ENCODE data around the gene CDH4. TPM values are rescaled to one million over a fixed set of nuclear protein-coding genes. Genes with fewer than 3 reads are reported as not detected.

Gene CDH4
- total RNA-seq, 1 experiment from 2014 or later, result 0.13 TPM

GRCh38 chr20:61929971-61930666 is 678.1 kb downstream of the CDH4 start:
- Histone ChIP-seq H3K4me1 (replicated peaks) (peaks cover 12% of the 10 kb centered on the region), H3K4me3 (no peak overlapping the region), H3K27ac (no peak overlapping the region), H3K27me3 (replicated peaks) (no peaks in the 10 kb centered on the region), H3K9me3 (replicated peaks) (no peaks in the 10 kb centered on the region), H3K36me3 (no peaks in the 10 kb centered on the region)
- no peak for DNase-seq (ENCODE audit: low read depth in 1 of 2, low spot score in 2 of 2)

- H3K27me3 ChIP-seq (replicated peaks), result no peaks in the 10 kb centered on the region
- H3K27ac ChIP-seq, result no peak overlapping the region
- peaks cover 4% of the 10 kb centered on the region for H3K4me1 ChIP-seq (replicated peaks)
- peak in 1 of 2 experiments; percentile 28 for DNase-seq (ENCODE audit: low read depth in 1 of 2, low spot score in 2 of 2)
- H3K4me3 ChIP-seq, result no peak overlapping the region
- H3K36me3 ChIP-seq, result no peaks in the 10 kb centered on the region
- no peaks in the 10 kb centered on the region for H3K9me3 ChIP-seq (replicated peaks)
These were observed 678.9 kb downstream of the CDH4 start for GRCh38 chr20:61930776-61931475.

GRCh38 chr20:61931476-61932198 is 679.6 kb downstream of the CDH4 start:
- Histone ChIP-seq H3K4me1 (replicated peaks) (no peaks in the 10 kb centered on the region), H3K9me3 (replicated peaks) (no peaks in the 10 kb centered on the region), H3K4me3 (no peak overlapping the region), H3K36me3 (no peaks in the 10 kb centered on the region), H3K27me3 (replicated peaks) (no peaks in the 10 kb centered on the region), H3K27ac (no peak overlapping the region)
- peak in 1 of 2 experiments; percentile 27 for DNase-seq (ENCODE audit: low read depth in 1 of 2, low spot score in 2 of 2)

- H3K36me3 ChIP-seq, result no peaks in the 10 kb centered on the region
- H3K27me3 ChIP-seq (replicated peaks), result no peaks in the 10 kb centered on the region
- peak in 1 of 2 experiments; percentile 30 for DNase-seq (ENCODE audit: low read depth in 1 of 2, low spot score in 2 of 2)
- H3K27ac ChIP-seq, result no peak overlapping the region
- H3K4me1 ChIP-seq (replicated peaks), result no peaks in the 10 kb centered on the region
- H3K4me3 ChIP-seq, result no peak overlapping the region
- H3K9me3 ChIP-seq (replicated peaks), result no peaks in the 10 kb centered on the region
These were observed 680.1 kb downstream of the CDH4 start for GRCh38 chr20:61932199-61932592.

GRCh38 chr20:61932711-61933480 is 680.8 kb downstream of the CDH4 start:
- Histone ChIP-seq H3K4me3 (no peak overlapping the region), H3K27ac (no peak overlapping the region), H3K9me3 (replicated peaks) (no peaks in the 10 kb centered on the region), H3K4me1 (replicated peaks) (no peaks in the 10 kb centered on the region), H3K36me3 (no peaks in the 10 kb centered on the region), H3K27me3 (replicated peaks) (peaks cover 3% of the 10 kb centered on the region; the same call in 1 of the 2 replicates)
- peak in 1 of 2 experiments; percentile 40 for DNase-seq (ENCODE audit: low read depth in 1 of 2, low spot score in 2 of 2)

- Histone ChIP-seq H3K36me3 (no peaks in the 10 kb centered on the region), H3K27me3 (replicated peaks) (peaks cover 5% of the 10 kb centered on the region; the same call in 1 of the 2 replicates), H3K4me3 (no peak overlapping the region), H3K9me3 (replicated peaks) (no peaks in the 10 kb centered on the region), H3K27ac (no peak overlapping the region), H3K4me1 (replicated peaks) (no peaks in the 10 kb centered on the region)
- DNase-seq (ENCODE audit: low read depth in 1 of 2, low spot score in 2 of 2), result peak in 1 of 2 experiments; percentile 39
These were observed 681.5 kb downstream of the CDH4 start for GRCh38 chr20:61933481-61933950.

- peaks cover 5% of the 10 kb centered on the region; the same call in 1 of the 2 replicates for H3K27me3 ChIP-seq (replicated peaks)
- H3K9me3 ChIP-seq (replicated peaks), result no peaks in the 10 kb centered on the region
- H3K27ac ChIP-seq, result no peak overlapping the region
- H3K4me1 ChIP-seq (replicated peaks), result no peaks in the 10 kb centered on the region
- H3K36me3 ChIP-seq, result no peaks in the 10 kb centered on the region
- no peak overlapping the region for H3K4me3 ChIP-seq
- DNase-seq (ENCODE audit: low read depth in 1 of 2, low spot score in 2 of 2), result peak in 1 of 2 experiments; percentile 42
These were observed 682.1 kb downstream of the CDH4 start for GRCh38 chr20:61933951-61934715.

GRCh38 chr20:61934716-61935530 is 682.9 kb downstream of the CDH4 start:
- Histone ChIP-seq H3K36me3 (no peaks in the 10 kb centered on the region), H3K27ac (no peak overlapping the region), H3K4me1 (replicated peaks) (no peaks in the 10 kb centered on the region), H3K27me3 (replicated peaks) (peaks cover 5% of the 10 kb centered on the region; the same call in 1 of the 2 replicates), H3K4me3 (no peak overlapping the region), H3K9me3 (replicated peaks) (no peaks in the 10 kb centered on the region)
- DNase-seq (ENCODE audit: low read depth in 1 of 2, low spot score in 2 of 2), result peak in 1 of 2 experiments; percentile 34

GRCh38 chr20:61935926-61936700 is 684.1 kb downstream of the CDH4 start:
- Histone ChIP-seq H3K4me3 (no peak overlapping the region), H3K4me1 (replicated peaks) (no peaks in the 10 kb centered on the region), H3K9me3 (replicated peaks) (no peaks in the 10 kb centered on the region), H3K27me3 (replicated peaks) (peaks cover 10% of the 10 kb centered on the region; the same call in 1 of the 2 replicates), H3K27ac (no peak overlapping the region), H3K36me3 (no peaks in the 10 kb centered on the region)
- DNase-seq (ENCODE audit: low read depth in 1 of 2, low spot score in 2 of 2), result peak in 1 of 2 experiments; percentile 25

GRCh38 chr20:61936701-61937131 is 684.7 kb downstream of the CDH4 start:
- H3K9me3 ChIP-seq (replicated peaks), result no peaks in the 10 kb centered on the region
- no peak overlapping the region for H3K27ac ChIP-seq
- H3K4me1 ChIP-seq (replicated peaks), result no peaks in the 10 kb centered on the region
- no peak overlapping the region for H3K4me3 ChIP-seq
- peaks cover 10% of the 10 kb centered on the region; the same call in 1 of the 2 replicates for H3K27me3 ChIP-seq (replicated peaks)
- peak in 1 of 2 experiments; percentile 41 for DNase-seq (ENCODE audit: low read depth in 1 of 2, low spot score in 2 of 2)
- no peaks in the 10 kb centered on the region for H3K36me3 ChIP-seq

- no peaks in the 10 kb centered on the region for H3K36me3 ChIP-seq
- H3K9me3 ChIP-seq (replicated peaks), result no peaks in the 10 kb centered on the region
- peak in 1 of 2 experiments; percentile 22 for DNase-seq (ENCODE audit: low read depth in 1 of 2, low spot score in 2 of 2)
- H3K27me3 ChIP-seq (replicated peaks), result peaks cover 10% of the 10 kb centered on the region; the same call in 1 of the 2 replicates
- no peak overlapping the region for H3K27ac ChIP-seq
- no peak overlapping the region for H3K4me3 ChIP-seq
- no peaks in the 10 kb centered on the region for H3K4me1 ChIP-seq (replicated peaks)
These were observed 685.3 kb downstream of the CDH4 start for GRCh38 chr20:61937146-61937962.
